B cell (primary cell): Measurements from ENCODE around the gene SRRM2. TPM values are rescaled to one million over a fixed set of nuclear protein-coding genes. Genes with fewer than 3 reads are reported as not detected.

ENCODE experiments used
- ATAC-seq: fragments of 200-7000 bp; cut with Tn5 transposase; one replicate; pipeline ENCODE4 v1.10.0; 2021; ENCODE audit warnings: low read depth, mild to moderate bottlenecking, moderate number of reproducible peaks, moderate library complexity
- CTCF ChIA-PET: fragments of 350-600 bp; sonication (Branson Sonifier 250); formaldehyde crosslinking; loops from one replicate; lab custom pipeline; 2021; ENCODE audit warnings: antibody characterized with exemption, inconsistent platforms; lab: Charles Lee
- POLR2A ChIA-PET: fragments of 350-600 bp; sonication (Branson Sonifier 250); formaldehyde crosslinking; loops from one replicate; lab custom pipeline; 2021; ENCODE audit warnings: antibody characterized with exemption; lab: Charles Lee
- DNase-seq: peaks from one replicate; pipeline ENCODE4 v3.0.0; 2013
- H2AFZ ChIP-seq: 2 replicates; pipeline ENCODE4 v1.6.1; 2012; ENCODE audit warnings: mild to moderate bottlenecking, low read depth, low read length; ENCODE audit not compliant: insufficient read depth, poor library complexity, severe bottlenecking
- H3K27ac ChIP-seq, 2 donors: 1 replicate in 1 of 2; 2 replicates in 1 of 2; pipeline ENCODE4 v1.5.1; 2012 to 2013; ENCODE audit warnings: low read length in 2 of 2, mild to moderate bottlenecking in 2 of 2, moderate library complexity in 1 of 2
- H3K27me3 ChIP-seq, 4 experiments: fragments of 200-600 bp in 1 of 4; sonication (generic) in 1 of 4; replicated peaks in 1 of 4; 1 replicate in 2 of 4; 2 replicates in 2 of 4; pipeline versions ENCODE4 v1.6.1 to v1.7.0; 2013 to 2016; ENCODE audit warnings: low read length in 3 of 4, mild to moderate bottlenecking in 2 of 4, mixed read lengths in 1 of 4, moderate library complexity in 1 of 4; ENCODE audit not compliant: insufficient read depth in 4 of 4, control insufficient read depth in 3 of 4; ENCODE audit errors: control extremely low read depth in 1 of 4
- H3K36me3 ChIP-seq, 2 experiments: replicated peaks in 1 of 2; 1 replicate in 1 of 2; 2 replicates in 1 of 2; pipeline versions ENCODE4 v1.6.1 to v1.7.1; 2013; ENCODE audit warnings: low read length in 1 of 2; ENCODE audit not compliant: insufficient read depth in 2 of 2, control insufficient read depth in 1 of 2; ENCODE audit errors: control extremely low read depth in 1 of 2, extremely low read depth in 1 of 2
- H3K4me1 ChIP-seq, 2 donors: fragments of 200-600 bp in 1 of 2; sonication (generic) in 1 of 2; 1 replicate in 1 of 2; 2 replicates in 1 of 2; pipeline versions ENCODE4 v1.5.1 to v1.6.1; 2013 to 2017; ENCODE audit warnings: low read length in 2 of 2; ENCODE audit not compliant: control insufficient read depth in 2 of 2, insufficient read depth in 2 of 2
- H3K4me2 ChIP-seq: replicated peaks from 2 replicates; pipeline ENCODE3; 2012; ENCODE audit warnings: mild to moderate bottlenecking, low read depth, low read length; ENCODE audit not compliant: poor library complexity, severe bottlenecking
- H3K4me3 ChIP-seq, 5 experiments: fragments of 200-600 bp in 1 of 5; sonication (generic) in 1 of 5; 1 replicate in 3 of 5; 2 replicates in 2 of 5; pipeline versions ENCODE4 v1.5.1 to v1.7.0; 2011 to 2016; ENCODE audit warnings: low read length in 4 of 5, mild to moderate bottlenecking in 4 of 5, low read depth in 2 of 5, control low read depth in 1 of 5, moderate library complexity in 1 of 5; ENCODE audit not compliant: insufficient read depth in 1 of 5; ENCODE audit errors: control extremely low read depth in 1 of 5, extremely low read depth in 1 of 5
- H3K79me2 ChIP-seq: fragments of 200-600 bp; sonication (generic); one replicate; pipeline ENCODE4 v1.6.0; 2016; ENCODE audit warnings: low read length; ENCODE audit not compliant: control insufficient read depth, insufficient read depth
- H3K9ac ChIP-seq: fragments of 200-600 bp; sonication (generic); 2 replicates; pipeline ENCODE4 v1.6.1; 2017; ENCODE audit warnings: mild to moderate bottlenecking, low read length, moderate library complexity
- H3K9me3 ChIP-seq, 3 donors: one replicate each; pipeline versions ENCODE4 v1.6.1 to v1.7.1; 2013; ENCODE audit warnings: low read length in 2 of 3; ENCODE audit not compliant: control insufficient read depth in 2 of 3, insufficient read depth in 1 of 3; ENCODE audit errors: control extremely low read depth in 1 of 3
- H4K20me1 ChIP-seq: 2 replicates; pipeline ENCODE4 v1.6.0; 2012; ENCODE audit warnings: mild to moderate bottlenecking, low read length; ENCODE audit not compliant: insufficient read depth, control insufficient read depth, poor library complexity, severe bottlenecking
- H3K27ac Mint-ChIP-seq: one replicate; pipeline ENCODE4 v1.8.0; 2021; ENCODE audit warnings: mixed read lengths
- H3K27me3 Mint-ChIP-seq: one replicate; pipeline ENCODE4 v1.8.0; 2021; ENCODE audit warnings: mixed read lengths
- H3K4me1 Mint-ChIP-seq: one replicate; pipeline ENCODE4 v1.8.0; 2021; ENCODE audit warnings: mixed read lengths
- H3K4me3 Mint-ChIP-seq: one replicate; pipeline ENCODE4 v1.8.0; 2021; ENCODE audit warnings: mixed read lengths
- H3K9me3 Mint-ChIP-seq: one replicate; pipeline ENCODE4 v1.8.0; 2022; ENCODE audit warnings: mixed read lengths; ENCODE audit not compliant: insufficient read depth
- EZH2 ChIP-seq: IDR thresholded peaks from 2 replicates; pipeline ENCODE4 v1.6.1; 2012; ENCODE audit warnings: borderline replicate concordance, low read depth, mild to moderate bottlenecking, moderate library complexity, low read length; ENCODE audit not compliant: insufficient read depth, poor library complexity, severe bottlenecking
- WGBS: methylation state at CpG from one replicate; pipeline ENCODE4 v1.1.5; 2013; ENCODE audit warnings: missing lambda C conversion rate; ENCODE audit not compliant: insufficient coverage; 5-methylcytosine and 5-hydroxymethylcytosine counted together
- intact Hi-C: fragments of 100-400 bp; cut with micrococcal nuclease; formaldehyde crosslinking; loops from one replicate; pipeline ENCODE4 v1.10.0; 2022
- polyA plus RNA-seq: library from polyadenylated mRNA; depleted of rRNA; stranded (reverse); fragments of >200 nt; gene quantifications from 2 replicates; pipeline ENCODE4 v1.2.3, GENCODE V29; 2012
- total RNA-seq, 2 donors: library from RNA; stranded (reverse); fragments of 120-200 nt in 1 of 2; gene quantifications; 1 replicate in 1 of 2; 2 replicates in 1 of 2; pipeline versions ENCODE4 v1.2.3 to v1.2.4, GENCODE V29; 2013 to 2022
- TF ChIP-seq, protein P1 (sequence below): fragments of 200-600 bp; IDR thresholded peaks from one replicate; pipeline ENCODE4 v1.8.0; 2022; ENCODE audit warnings: antibody characterized with exemption, mild to moderate bottlenecking

Gene SRRM2
- total and polyA plus RNA-seq, 2 donors (not counting 1 experiment from before 2014, with no cell fraction given) = 1,485 to 1,879 TPM

DNA sequence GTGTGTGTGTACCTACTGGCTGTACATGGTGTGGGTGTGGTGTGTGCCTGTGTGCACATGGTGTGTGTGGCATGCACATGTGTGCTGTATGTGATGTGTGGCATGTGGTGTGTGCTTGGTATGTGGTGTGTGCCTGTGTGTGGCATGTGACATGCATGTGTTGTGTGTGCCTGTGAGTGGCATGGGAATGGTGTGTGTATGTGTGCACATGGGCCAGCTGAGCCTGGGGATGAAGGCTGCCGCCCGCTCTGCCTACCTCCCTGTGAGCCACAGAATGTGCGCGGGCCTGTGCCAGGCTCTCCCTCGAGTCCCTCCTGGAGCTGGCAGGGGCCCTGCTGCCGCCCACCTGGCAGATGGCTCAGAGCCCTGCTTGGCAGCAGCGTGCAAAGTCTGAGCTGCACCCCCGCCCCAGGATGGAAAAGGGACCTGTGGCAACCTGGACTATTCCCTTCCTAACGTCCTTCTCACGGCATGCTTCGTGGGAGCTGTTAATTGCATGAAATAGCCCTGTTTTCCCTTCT is 41.7 kb upstream of the SRRM2 start:
- H3K27ac Mint-ChIP-seq = no peak overlapping the region

DNA sequence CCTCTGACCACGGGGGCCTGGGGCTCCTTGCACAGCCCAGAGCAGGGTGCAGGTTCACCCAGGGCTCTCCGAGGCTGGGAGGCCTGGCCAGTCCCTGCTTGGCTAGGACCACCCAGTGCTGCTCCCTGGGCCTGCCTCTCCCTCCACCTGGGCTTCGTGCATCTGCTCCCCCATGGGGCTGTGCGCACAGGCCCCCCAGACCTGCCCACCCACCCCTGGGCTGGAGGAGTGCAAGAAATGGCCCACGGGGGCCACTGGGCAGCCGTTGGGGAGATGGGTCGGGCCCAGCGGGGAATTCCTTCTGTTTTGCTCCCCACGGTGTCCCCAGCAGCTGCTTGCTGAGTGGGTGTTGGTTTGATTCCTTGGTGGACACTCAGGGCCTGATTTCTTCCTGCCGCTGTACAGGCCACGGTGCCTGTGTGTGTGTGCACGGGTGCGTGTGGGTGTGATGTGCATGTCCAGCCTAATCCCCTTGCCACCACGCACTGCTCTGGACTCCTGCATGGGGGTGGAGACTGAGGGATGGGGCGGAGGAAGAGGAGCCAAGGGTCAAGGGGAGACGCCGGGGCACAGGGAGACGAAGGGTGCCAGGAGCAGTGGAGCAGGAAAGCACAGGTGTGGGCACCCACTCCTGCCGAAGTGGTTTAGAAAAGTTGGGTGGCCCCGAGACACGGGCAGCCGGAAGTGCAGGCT is 40.9 kb upstream of the SRRM2 start:
- H3K4me2 ChIP-seq = no peak overlapping the region
- no peak overlapping the region for H3K27ac ChIP-seq
- peaks cover 4 to 10% of the 10 kb centered on the region in 2 donors for H3K4me1 ChIP-seq
- H3K27me3 ChIP-seq = no peaks in the 10 kb centered on the region
- 81% methylated on average over 22 of the region's 22 CpGs for WGBS
- ChIA-PET CTCF (no interaction called here), POLR2A (no interaction called here)
- intact Hi-C loops = no loop called here
- TF ChIP-seq EZH2 = no peak
- TF ChIP-seq, protein P1, sequence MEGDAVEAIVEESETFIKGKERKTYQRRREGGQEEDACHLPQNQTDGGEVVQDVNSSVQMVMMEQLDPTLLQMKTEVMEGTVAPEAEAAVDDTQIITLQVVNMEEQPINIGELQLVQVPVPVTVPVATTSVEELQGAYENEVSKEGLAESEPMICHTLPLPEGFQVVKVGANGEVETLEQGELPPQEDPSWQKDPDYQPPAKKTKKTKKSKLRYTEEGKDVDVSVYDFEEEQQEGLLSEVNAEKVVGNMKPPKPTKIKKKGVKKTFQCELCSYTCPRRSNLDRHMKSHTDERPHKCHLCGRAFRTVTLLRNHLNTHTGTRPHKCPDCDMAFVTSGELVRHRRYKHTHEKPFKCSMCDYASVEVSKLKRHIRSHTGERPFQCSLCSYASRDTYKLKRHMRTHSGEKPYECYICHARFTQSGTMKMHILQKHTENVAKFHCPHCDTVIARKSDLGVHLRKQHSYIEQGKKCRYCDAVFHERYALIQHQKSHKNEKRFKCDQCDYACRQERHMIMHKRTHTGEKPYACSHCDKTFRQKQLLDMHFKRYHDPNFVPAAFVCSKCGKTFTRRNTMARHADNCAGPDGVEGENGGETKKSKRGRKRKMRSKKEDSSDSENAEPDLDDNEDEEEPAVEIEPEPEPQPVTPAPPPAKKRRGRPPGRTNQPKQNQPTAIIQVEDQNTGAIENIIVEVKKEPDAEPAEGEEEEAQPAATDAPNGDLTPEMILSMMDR = no peak
- H3K27ac Mint-ChIP-seq = no peak overlapping the region
- peaks cover 4% of the 10 kb centered on the region for H3K27me3 Mint-ChIP-seq
- H3K4me3 ChIP-seq = no peak overlapping the region
- no peak overlapping the region for H2AFZ ChIP-seq
- H4K20me1 ChIP-seq = peaks cover 27% of the 10 kb centered on the region
- H3K9ac ChIP-seq = no peak overlapping the region
- H3K36me3 ChIP-seq = peaks cover 0 to 17% of the 10 kb centered on the region in 2 experiments
- H3K9me3 ChIP-seq = peaks cover 0 to 3% (median 0%) of the 10 kb centered on the region in 3 donors
- ATAC-seq = no peak
- H3K4me1 Mint-ChIP-seq = peaks cover 7% of the 10 kb centered on the region
- H3K4me3 Mint-ChIP-seq = no peak overlapping the region
- no peak for DNase-seq
- no peaks in the 10 kb centered on the region for H3K9me3 Mint-ChIP-seq
- H3K79me2 ChIP-seq = no peaks in the 10 kb centered on the region

More for the DNA sequence above, 41.7 kb upstream of the SRRM2 start:
- TF ChIP-seq, protein P1 = no peak
- no peak for TF ChIP-seq EZH2
- Histone ChIP-seq H3K27ac (no peak overlapping the region), H3K9ac (no peak overlapping the region), H3K36me3 (peaks cover 0 to 23% of the 10 kb centered on the region in 2 experiments), H4K20me1 (peaks cover 34% of the 10 kb centered on the region), H3K4me3 (no peak overlapping the region), H3K27me3 (no peaks in the 10 kb centered on the region), H3K4me2 (no peak overlapping the region), H3K9me3 (peaks cover 0 to 3% (median 0%) of the 10 kb centered on the region in 3 donors), H3K4me1 (peaks cover 2 to 7% of the 10 kb centered on the region in 2 donors), H3K79me2 (no peaks in the 10 kb centered on the region), H2AFZ (no peak overlapping the region)
- ATAC-seq (no peak), DNase-seq (no peak)
- intact Hi-C loops = no loop called here
- H3K4me1 Mint-ChIP-seq = peaks cover 7% of the 10 kb centered on the region
- H3K9me3 Mint-ChIP-seq = no peaks in the 10 kb centered on the region
- H3K27me3 Mint-ChIP-seq = peaks cover 4% of the 10 kb centered on the region
- no peak overlapping the region for H3K4me3 Mint-ChIP-seq
- WGBS = 91% methylated on average over 9 of the region's 11 CpGs
- ChIA-PET CTCF (no interaction called here), POLR2A (no interaction called here)
